ENCODE results near the gene SLF1.

DNA sequence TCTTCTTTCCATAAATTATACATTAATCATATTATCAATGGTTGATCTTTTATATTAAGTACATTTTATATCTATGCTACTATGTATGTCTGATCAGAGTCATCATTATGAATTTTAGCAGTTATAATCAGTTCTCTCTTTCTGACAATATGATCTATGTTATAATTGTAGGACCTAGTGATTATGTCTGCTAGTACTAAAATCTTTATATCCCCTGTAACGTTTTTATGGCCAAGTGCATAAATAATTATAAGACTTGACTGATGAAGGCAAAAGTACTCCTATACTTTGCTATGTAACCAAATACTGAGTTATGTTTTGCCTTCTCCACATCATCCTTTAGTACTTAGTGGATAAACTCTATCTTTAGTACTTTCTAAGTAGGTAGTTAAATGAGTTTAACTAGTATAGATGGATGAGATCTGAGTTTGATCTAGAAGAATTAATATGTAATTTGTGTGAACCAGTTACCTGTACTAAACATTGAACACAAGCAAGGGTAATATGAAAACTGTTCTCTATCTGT is 75.4 kb downstream of the SLF1 start:
- TF ChIP-seq, protein P1, sequence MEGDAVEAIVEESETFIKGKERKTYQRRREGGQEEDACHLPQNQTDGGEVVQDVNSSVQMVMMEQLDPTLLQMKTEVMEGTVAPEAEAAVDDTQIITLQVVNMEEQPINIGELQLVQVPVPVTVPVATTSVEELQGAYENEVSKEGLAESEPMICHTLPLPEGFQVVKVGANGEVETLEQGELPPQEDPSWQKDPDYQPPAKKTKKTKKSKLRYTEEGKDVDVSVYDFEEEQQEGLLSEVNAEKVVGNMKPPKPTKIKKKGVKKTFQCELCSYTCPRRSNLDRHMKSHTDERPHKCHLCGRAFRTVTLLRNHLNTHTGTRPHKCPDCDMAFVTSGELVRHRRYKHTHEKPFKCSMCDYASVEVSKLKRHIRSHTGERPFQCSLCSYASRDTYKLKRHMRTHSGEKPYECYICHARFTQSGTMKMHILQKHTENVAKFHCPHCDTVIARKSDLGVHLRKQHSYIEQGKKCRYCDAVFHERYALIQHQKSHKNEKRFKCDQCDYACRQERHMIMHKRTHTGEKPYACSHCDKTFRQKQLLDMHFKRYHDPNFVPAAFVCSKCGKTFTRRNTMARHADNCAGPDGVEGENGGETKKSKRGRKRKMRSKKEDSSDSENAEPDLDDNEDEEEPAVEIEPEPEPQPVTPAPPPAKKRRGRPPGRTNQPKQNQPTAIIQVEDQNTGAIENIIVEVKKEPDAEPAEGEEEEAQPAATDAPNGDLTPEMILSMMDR (IDR thresholded peaks at IDR 0.05), result no peak
- TF ChIP-seq POLR2A (IDR thresholded peaks at IDR 0.05), result no peak

Measured in body of pancreas (tissue), 4 donors.